HG02840 (cell line): ENCODE results near the gene EFCAB8.
"Not testable (repeated sequence)": the region's sequence is repeated elsewhere in the genome, so short reads cannot be mapped to it uniquely, and the experiment has no call there.

ENCODE experiments used
- ATAC-seq: cut with Tn5 transposase; IDR thresholded peaks from one replicate; pipeline ENCODE4 v1.9.1; 2021; ENCODE audit warnings: mild to moderate bottlenecking, moderate library complexity, moderate number of reproducible peaks; ENCODE audit not compliant: unreplicated experiment, low FRiP score

Gene EFCAB8

DNA sequence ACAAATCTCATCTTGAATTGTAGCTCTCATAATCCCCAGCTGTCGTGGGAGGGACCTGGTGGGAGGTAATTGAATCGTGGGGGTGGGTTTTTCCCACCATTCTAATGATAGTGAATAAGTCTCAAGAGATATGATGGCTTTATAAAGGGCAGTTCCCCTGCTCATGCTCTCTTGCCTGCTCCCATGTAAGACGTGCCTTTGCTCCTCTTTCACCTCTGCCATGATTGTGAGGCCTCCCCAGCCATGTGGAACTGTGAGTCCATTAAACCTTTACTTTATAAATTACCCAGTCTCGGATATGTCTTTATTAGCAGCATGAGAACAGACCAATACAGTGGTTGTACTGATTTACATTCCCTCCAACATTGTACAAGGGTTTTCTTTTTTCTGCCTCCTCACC lies 75.9 kb downstream of the EFCAB8 start:
- ATAC-seq = no peak

DNA sequence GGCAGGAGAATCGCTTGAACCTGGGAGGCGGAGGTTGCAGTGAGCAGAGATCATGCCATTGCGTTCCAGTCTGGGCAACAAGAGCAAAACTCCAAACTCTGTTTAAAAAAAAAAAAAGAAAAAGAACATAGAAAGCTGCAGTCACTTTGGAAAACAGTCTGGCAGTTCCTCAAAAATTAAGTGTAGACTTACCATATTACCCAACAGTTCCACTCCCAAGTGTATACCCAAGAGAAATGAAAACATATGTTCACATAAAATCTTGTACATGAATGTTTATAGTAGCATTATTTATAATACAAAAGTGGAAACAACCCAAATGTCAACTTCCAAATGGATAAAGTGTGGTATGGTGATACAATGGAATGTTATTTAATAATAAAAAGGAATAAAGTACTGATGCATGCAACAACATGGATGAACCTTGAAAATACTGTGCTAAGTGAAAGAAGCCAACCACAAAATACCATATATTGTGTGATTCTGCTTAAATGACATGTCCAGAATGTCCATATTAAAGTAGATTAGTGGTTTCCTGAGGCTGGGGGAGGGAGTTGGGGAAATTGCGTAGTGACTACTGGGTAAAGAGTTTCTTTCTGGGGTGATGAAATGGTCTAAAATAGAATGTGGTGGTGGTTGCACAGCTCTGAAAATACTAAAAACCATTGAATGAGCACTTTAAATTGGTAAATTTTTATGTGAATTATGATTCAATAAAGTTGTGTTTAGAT lies 82.6 kb downstream of the EFCAB8 start:
- ATAC-seq = no peak

DNA sequence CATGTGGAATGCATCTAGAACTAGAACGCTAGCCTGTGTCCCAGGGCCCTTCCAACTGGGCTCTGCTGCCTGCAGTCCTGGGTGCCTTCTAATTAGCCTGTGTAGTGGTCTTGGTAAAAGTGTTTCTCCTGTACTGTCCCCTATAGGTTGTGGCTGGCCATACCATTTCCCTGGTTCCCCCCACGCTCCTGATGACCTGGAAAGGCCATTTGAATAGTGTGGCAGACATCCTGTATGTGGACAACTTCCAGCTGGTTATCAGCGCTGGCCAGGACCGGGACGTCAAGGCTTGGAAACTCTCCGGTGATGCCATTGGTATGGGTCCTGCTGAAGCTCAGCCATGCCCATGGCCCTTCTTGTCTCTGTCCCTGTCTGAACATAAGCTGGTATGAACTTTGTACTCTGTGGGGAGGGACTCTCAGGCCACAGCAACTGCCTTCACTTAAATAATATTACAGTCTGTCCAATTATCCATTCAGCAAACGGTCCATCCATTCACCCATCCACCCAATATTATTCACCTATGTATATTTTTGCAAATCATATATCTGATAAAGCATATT lies 84.8 kb downstream of the EFCAB8 start:
- ATAC-seq = no peak

- no peak for ATAC-seq
Observed at GRCh38 chr20:32945710-32946221, 87.0 kb downstream of the EFCAB8 start.

DNA sequence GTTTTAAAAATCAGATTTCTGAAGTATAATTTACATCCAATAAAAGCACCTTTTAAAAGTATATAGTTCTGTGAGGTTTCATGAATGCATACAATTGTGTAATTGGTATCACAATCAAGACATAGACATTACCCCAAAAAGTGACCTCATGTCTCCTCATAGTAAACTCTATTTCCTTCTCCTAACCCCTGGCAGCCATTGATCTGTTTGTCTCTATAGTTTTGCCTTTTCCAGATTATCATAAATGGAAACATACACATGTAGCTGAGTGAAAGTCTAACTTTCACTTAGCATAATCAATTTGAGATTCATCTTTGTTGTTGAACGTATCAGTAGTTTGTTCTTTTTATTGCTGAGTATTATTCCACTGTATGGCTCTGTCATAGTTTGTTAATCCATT lies 87.9 kb downstream of the EFCAB8 start:
- no peak for ATAC-seq

DNA sequence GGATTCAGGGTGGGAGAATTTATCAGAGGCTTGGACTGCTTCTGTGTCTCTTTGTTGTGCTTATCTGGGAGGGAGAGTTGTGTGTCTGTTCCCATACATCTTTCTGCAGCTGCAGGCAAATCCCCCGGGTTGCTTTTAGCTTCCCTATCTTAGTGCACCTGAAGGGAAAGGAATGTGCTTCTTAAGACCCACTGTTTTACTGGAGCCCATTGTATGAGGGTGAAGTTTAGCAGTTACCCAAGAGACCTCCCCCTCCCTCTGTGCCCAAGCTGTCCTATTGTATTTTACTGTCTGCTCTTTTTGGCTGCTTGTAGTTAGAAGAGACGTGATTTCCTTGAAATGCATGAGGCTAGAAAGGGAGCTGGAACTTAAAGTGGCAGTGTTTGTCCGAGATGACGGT lies 91.8 kb downstream of the EFCAB8 start:
- ATAC-seq = not testable (repeated sequence)

DNA sequence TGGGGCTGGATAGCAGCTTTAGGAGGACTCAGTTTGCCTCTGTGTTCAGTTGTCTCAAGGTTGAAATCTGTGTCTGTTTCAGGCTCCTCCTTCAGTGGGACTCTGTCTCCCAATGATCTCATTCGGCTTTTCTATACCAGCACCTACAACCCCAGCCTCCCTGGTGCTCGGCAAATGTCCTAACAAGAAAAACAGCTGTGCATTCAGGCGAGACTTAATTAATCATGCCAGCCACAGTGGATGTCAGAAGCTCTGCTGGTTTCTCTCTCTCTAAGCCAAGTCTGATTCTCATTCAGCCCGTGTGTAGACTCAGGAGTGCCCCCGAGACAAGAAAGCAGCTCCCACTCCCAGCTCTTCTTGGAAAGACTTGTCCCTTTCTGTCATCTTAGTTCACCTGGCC lies 98.7 kb downstream of the EFCAB8 start:
- ATAC-seq = no peak

DNA sequence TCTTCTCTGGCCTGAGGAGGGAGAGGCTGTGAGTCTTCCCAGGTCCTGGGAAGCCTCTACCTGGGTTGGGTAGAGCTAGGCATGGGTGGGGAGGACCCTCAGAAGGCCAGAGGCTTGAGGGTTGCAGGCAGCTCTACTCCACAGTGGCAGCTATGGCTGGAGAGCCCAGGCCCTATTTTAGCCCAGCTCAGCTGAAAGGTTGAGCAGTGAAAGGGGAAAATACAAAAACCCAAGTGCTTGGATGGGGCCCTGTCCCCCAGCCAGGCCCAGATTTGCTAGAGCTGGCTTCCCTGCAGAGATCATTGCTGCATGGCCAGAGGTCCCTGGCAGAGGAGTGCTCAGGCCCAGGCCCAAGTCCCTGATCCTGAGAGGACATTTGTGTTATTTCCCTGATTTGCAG lies 99.9 kb downstream of the EFCAB8 start:
- no peak for ATAC-seq

- no peak for ATAC-seq
Observed at GRCh38 chr20:32959351-32960221, 100.9 kb downstream of the EFCAB8 start.

GRCh38 chr20:32960222-32960518 lies 101.4 kb downstream of the EFCAB8 start:
- no peak for ATAC-seq

DNA sequence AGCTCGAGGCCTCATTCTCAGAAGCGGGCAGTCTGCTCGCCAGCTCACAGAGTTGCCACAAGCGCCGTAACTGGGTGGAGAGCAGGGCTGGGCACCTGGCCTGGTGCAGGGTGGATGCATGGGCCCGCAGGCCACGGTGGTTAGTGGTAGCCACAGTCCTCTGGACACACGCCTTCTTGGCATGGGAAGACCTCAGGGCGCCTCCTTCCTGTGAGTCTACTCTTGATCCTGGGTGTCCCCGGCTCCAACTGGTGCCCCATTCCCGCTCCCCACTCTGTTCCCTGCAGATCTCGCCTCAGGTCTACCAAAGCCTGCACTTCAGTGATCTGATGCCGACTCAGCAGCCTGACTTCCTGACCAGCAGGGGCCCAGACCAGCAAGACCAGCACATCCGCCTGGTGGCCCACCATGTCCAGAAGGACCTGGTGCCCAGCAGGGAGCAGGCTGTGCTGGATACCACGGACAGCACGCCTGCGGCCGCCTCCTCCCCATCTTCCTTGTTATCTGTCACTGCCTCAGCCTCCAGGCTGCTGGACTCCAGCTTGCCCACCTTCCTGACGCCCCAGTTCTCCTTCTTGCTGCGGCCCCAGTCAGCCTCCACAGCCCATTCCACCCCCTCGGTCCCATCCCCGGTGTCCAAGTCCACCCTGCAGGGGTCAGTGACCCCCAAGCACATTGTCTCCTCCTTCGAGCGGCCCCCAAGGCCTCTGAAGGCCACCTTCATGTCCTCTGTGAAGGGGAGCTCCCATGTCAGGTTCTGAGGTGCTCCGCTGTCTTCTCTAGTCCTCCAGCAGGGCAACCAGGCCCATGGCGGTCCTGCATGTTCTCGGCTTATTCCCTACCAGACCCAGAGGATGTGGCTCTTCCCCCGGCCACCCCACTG lies 102.4 kb downstream of the EFCAB8 start:
- no peak for ATAC-seq

- ATAC-seq = no peak
Observed at GRCh38 chr20:32962053-32962452, 103.3 kb downstream of the EFCAB8 start.

DNA sequence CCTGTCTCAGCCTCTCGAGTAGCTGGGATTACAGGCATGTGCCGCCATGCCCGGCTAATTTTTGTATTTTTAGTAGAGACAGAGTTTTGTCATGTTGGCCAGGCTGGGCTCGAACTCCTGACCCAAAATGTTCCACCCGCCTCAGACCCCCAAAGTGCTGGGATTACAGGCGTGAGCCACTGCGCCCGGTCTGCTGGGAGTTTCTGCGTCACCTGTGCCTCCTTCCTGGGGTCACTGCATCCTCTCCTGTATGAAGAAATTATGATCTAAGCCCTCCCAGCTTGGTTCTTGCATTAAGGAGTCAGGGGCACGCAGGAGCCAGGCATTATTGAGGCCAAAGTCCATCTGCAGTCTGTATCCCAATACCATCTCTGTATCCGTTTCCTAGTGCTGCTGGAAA lies 103.9 kb downstream of the EFCAB8 start:
- not testable (repeated sequence) for ATAC-seq

DNA sequence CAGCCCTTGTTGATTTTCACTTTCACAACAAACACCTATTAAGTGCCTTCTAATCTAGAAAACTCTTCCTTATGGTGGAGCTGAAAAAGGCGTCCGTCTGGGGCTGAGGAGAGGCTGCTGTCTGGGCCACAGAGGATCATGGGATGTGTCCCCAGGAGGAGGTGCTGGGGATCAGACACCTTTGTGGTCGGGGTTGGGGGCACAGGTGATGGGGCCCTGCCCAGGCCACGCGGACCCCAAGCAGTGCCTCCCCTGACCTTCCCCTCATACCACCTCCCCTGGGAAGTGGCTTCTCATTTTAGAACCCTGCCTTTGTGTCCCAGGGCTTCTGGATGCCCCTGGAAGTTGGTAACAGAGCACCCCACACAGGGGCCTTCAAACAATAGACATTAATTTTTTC lies 104.5 kb downstream of the EFCAB8 start:
- no peak for ATAC-seq

DNA sequence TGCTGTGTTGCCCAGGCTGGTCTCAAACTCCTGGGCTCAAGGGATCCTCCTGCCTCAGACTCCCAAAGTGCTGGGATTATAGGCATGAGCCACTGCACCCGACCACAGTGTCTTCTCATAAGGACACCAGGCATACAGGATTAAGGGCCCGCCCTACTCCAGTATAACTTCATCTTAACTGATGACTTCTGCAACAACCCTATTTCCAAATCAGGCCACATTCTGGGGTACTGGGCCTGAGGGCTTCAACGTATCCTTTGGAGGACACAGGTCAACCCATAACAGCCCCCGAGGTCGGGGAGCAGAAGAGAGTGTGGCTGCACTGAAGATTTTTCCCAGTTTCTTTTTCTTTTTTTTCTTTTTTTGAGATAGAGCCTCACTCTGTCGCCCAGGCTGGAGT lies 105.9 kb downstream of the EFCAB8 start:
- ATAC-seq = no peak

DNA sequence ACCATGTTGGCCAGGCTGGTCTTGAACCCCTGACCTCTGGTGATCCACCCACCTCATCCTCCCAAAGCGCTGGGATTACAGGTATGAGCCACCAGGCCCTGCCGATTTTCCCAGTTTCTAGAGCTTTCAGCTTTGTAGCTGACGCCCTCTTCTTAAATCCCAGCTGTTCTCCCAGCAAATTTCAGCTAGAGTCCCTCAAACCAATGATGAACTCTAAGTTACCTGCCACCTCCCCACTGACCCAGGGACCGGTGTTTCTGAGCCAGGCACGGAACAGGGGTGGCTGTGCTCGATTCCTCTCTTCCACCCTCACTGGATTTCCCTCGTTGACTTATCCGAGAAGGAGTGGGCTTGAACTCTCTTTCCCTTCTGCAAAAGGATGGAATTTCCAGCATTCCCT lies 106.4 kb downstream of the EFCAB8 start:
- ATAC-seq = no peak

- no peak for ATAC-seq
Observed at GRCh38 chr20:32965581-32966373, 107.1 kb downstream of the EFCAB8 start.

DNA sequence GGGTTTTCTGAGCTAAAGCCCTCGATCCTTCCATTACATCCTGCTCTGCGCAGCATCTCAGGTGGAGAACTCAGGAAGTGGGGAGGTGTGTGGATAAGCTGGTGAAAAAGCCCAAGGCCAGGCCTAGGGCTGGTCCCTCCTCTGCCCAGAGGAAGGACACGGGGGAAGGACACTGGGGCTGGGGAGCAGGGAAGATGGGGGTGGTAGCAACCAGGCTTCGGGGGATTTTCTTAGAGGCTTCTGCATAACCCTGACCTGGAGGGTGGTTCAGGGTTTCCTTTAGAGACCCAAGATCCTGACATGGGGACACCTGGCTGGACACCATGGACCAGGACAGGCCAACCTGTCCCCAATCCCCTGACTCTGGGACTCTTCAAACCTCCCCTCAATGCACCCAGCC lies 107.7 kb downstream of the EFCAB8 start:
- no peak for ATAC-seq

DNA sequence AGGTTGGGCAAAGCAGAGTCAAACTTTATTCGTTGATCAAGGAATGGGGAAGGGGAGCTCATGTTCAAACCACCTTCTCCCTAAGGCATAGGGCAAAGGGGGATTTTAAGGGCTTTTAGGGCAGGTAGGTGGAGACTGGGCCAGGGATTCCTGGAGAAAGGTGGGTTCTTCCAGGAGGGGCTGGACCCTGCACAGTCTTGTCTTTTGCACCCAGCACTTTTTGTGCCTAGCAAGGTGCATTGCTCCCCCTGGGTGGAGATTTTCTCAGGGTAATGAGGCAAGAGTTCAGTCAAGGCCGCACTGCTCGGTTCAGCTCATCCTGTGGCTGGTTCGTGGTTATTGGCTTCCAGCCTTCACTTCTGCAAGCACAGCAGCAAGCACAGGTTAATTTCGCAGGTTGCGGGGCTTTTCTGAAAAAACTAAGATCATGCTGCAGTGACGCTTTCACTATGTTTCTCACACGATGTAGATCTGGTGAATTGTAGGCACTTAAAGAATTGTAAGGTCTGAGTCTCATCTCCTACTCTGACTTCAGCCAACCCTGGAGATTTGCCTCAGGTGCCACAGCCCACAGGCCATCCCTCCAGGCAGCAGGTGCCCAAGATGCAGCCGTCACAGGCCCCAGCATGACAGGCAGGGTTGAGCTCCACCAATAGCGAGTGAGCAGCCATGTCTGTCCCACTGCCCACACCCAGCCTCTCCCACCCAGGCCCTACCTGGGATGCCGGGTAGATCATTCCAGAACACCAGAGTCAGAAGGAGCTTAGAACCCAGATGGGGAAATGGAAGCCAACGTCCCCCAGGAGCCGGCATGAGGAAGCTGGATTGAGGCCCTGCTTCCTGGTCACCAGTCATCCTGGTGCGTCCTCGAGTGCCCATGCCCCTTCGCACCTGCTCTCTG lies 108.4 kb downstream of the EFCAB8 start:
- no peak for ATAC-seq
